ENCODE results near the gene PAIP2. TPM values are rescaled to one million over a fixed set of nuclear protein-coding genes. Genes with fewer than 3 reads are reported as not detected.
"Not testable (repeated sequence)": the region's sequence is repeated elsewhere in the genome, so short reads cannot be mapped to it uniquely, and the experiment has no call there.

The PAIP2 gene
- total RNA-seq, 1 experiment from 2014 or later, result 50.9 TPM

DNA sequence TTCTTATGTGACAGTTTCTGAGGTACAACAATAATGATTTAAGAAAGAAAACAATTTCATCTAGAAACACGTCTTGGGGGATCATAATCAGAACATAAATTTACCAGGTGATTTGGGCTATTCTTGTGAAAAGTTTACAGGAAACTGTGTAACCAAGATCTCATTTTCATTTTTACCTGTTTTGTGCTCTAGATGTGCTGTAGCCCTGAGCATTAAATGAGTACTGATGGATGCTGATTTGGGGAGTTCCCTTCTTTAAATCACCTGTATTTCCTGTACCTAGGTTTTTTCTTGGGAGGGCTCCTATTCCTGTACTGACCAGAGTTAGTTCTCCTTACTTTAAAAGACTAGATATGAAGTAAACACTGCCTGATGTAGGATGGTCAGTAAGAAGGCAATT is 35.5 kb upstream of the PAIP2 start:
- DNase-seq, result no peak
- no peaks in the 10 kb centered on the region for H3K36me3 ChIP-seq (replicated peaks; ENCODE audit: control insufficient read depth, insufficient read depth, low read length)
- H3K27me3 ChIP-seq (ENCODE audit: control insufficient read depth, insufficient read depth, low read length), result no peaks in the 10 kb centered on the region
- no peak overlapping the region for H3K4me3 ChIP-seq (ENCODE audit: insufficient read depth, low read depth, low read length)

DNA sequence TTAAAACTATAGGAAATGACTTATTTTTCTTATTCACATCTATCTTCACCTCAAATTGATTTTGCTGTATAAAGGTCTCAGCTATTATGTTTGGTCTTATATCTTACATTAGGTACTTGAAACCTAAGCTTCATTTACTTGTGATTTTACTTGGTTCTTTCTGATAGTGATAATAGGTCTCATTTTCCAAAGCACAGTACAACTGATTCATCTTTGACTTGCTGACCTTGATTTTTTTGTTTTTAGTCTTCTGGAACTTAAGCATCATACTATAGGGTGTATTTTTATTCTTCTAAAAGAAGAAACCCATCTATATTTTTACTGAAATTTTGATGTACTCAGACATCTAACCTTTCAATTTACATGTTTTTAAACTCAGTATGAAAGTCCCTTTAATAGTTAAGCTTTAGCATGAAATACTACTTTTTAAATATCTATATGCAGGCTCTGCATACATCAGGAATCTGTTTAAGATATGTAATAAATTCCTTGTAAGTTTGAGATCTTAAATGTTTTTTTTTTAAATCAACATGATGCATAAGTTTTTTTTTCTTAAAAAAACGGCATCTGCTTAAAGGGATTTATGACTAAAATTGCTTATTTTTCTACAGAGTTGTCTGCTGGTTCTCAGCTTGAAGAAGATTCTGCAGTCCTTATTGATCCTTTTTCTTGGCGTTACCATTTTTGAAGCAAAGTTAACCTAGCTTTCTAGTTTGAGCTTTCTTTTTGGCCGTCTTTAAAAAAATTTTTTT is 34.9 kb upstream of the PAIP2 start:
- no peaks in the 10 kb centered on the region for H3K27me3 ChIP-seq (ENCODE audit: control insufficient read depth, insufficient read depth, low read length)
- no peak overlapping the region for H3K4me3 ChIP-seq (ENCODE audit: insufficient read depth, low read depth, low read length)
- no peaks in the 10 kb centered on the region for H3K36me3 ChIP-seq (replicated peaks; ENCODE audit: control insufficient read depth, insufficient read depth, low read length)
- no peak for DNase-seq

DNA sequence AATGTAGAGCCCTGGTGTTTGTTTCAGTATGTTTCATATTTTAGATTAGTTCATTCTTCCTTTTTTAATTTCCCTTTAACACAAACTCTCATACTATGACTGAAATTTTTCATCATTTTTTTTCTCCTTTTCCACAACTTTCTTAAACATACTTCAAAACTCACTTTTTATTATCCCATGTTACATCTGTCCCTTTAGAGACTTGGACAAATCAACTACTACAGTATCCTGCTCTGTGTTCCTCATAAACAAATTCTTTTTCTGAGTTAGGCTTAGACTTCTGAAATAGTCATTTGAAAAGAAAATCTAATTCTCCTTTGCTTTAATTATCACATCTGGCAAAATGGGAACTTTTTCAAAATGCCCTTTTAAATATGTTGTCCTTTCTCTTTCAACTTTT is 32.9 kb upstream of the PAIP2 start:
- H3K36me3 ChIP-seq (replicated peaks; ENCODE audit: control insufficient read depth, insufficient read depth, low read length), result no peaks in the 10 kb centered on the region
- no peak overlapping the region for H3K4me3 ChIP-seq (ENCODE audit: insufficient read depth, low read depth, low read length)
- H3K27me3 ChIP-seq (ENCODE audit: control insufficient read depth, insufficient read depth, low read length), result no peaks in the 10 kb centered on the region
- no peak for DNase-seq

DNA sequence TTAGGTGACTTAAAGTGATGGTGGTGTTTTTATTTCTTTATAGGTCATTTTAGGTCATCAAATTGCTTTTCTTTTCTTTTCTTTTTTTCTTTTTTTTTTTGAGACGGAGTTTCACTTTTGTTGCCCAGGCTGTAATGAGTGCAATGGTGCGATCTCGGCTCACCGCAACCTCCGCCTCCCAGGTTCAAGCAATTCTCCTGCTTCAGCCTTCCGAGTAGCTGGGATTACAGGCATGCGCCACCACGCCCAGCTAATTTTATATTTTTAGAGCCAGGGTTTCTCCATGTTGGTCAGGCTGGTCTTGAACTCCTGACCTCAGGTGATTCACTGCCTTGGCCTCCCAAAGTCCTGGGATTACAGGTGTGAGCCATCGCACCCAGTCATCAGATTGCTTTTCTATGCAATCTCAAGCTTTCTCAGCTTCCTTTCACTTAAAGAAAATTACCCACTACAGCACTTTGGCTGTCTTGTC is 30.9 kb upstream of the PAIP2 start:
- not testable (repeated sequence) for H3K4me3 ChIP-seq (ENCODE audit: insufficient read depth, low read depth, low read length); DNase-seq; H3K27me3 ChIP-seq (ENCODE audit: control insufficient read depth, insufficient read depth, low read length); H3K36me3 ChIP-seq (replicated peaks; ENCODE audit: control insufficient read depth, insufficient read depth, low read length)

DNA sequence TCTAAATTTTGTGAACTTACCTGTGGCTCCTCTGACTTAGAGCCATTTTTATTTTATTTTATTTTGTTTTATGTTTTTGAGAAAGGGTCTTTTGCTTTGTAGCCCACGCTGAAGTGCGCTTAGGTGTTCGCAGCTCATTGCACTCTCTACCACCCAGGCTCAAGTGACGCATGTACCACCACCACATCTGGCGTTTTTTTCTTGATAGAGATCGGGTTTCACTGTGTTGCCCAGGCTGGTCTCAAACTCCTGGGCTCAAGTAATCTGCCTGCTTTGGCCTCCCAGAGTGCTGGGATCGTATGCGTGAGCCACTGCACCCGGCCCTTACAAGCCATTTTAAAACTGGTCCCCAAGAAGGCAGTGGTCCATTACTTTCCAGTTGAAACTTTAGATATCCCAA is 29.6 kb upstream of the PAIP2 start:
- Histone ChIP-seq H3K4me3 (ENCODE audit: insufficient read depth, low read depth, low read length) (no peak overlapping the region), H3K36me3 (replicated peaks; ENCODE audit: control insufficient read depth, insufficient read depth, low read length) (peaks cover 17% of the 10 kb centered on the region), H3K27me3 (ENCODE audit: control insufficient read depth, insufficient read depth, low read length) (no peaks in the 10 kb centered on the region)
- no peak for DNase-seq

DNA sequence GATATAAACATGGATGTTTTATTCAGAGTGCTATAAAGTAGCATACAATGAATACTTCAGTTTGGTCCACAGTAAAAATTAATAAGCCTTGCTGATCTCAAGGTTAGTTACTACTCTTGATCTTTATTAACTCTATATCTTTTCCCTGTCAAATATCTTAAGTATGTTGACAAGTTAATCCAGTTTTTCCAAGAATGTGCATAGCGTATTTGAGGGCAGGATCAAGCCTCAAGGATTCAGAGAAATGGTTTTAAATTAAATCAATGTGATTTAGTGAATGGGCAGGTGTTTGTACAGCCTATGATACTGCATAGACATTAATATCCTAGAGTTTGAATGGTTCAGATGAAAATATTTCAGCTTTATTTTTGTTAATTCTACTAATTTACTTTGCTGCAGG is 27.4 kb upstream of the PAIP2 start:
- no peak for DNase-seq
- Histone ChIP-seq H3K27me3 (ENCODE audit: control insufficient read depth, insufficient read depth, low read length) (no peaks in the 10 kb centered on the region), H3K4me3 (ENCODE audit: insufficient read depth, low read depth, low read length) (no peak overlapping the region), H3K36me3 (replicated peaks; ENCODE audit: control insufficient read depth, insufficient read depth, low read length) (peaks cover 34% of the 10 kb centered on the region)

DNA sequence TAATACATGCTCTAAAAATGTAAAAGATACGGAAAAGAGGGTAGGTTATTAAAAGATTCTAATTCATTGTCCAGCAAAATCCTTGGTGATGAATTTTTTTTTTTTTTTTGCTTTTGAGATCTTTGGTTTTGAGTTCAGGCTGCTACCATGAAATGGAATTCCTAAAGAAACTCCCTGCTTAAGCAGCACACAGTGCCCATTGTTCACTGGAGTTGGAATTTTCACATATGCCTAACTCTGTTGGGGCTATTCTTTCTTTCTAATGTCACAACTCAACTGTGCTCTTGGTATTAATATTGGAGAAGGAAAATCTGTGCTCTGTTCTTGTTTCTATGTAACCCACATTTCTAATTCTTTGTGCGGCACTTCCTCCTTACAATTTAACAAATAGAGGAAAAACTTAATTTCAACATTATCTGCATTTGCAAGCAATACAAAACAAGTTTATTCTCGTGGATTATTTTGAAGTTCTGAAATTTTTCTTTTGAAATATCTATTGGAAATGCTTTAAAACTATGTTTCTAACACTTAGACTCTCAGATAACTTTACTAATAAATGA is 26.5 kb upstream of the PAIP2 start:
- Histone ChIP-seq H3K4me3 (ENCODE audit: insufficient read depth, low read depth, low read length) (no peak overlapping the region), H3K36me3 (replicated peaks; ENCODE audit: control insufficient read depth, insufficient read depth, low read length) (peaks cover 37% of the 10 kb centered on the region), H3K27me3 (ENCODE audit: control insufficient read depth, insufficient read depth, low read length) (no peaks in the 10 kb centered on the region)
- DNase-seq, result no peak

DNA sequence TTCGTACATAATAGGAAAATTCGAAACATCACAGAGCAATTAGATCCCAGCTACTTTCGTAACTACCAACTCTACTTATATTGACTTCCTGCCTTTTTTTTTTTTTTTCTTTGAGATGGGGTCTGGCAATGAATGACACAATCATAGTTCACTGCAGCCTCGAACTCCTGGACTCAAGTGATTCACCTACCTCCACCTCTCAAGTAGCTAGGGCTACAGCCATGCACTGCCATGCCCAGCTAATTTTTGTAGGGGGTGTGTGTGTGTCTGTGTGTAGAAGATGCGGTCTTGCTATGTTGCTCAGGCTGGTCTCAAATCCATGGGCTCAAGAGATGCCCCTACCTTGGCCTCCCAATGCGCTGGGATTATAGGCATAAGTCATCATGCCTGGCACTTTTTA is 5.8 kb upstream of the PAIP2 start:
- Histone ChIP-seq H3K4me3 (ENCODE audit: insufficient read depth, low read depth, low read length) (no peak overlapping the region), H3K36me3 (replicated peaks; ENCODE audit: control insufficient read depth, insufficient read depth, low read length) (peaks cover 6% of the 10 kb centered on the region), H3K27me3 (ENCODE audit: control insufficient read depth, insufficient read depth, low read length) (no peaks in the 10 kb centered on the region)
- DNase-seq, result no peak

DNA sequence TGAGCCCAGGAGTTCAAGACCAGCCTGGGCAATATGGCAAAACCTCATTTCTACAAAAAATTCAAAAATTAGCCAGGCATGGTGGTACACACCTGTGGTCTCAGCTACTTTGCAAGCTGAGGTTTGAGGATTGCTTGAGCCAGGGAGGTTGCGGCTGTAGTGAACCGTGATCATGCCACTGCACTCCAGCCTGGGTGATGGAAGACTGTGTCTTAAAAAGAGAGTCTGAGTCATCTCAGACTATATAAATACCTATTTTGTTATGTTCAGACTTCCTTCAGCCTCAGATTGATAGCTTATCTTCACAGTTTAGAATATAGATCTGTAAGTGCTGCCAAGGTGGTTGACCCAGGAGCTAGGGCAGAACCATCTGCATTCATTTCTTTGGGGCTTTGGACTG is 1.6 kb upstream of the PAIP2 start:
- no peaks in the 10 kb centered on the region for H3K27me3 ChIP-seq (ENCODE audit: control insufficient read depth, insufficient read depth, low read length)

DNA sequence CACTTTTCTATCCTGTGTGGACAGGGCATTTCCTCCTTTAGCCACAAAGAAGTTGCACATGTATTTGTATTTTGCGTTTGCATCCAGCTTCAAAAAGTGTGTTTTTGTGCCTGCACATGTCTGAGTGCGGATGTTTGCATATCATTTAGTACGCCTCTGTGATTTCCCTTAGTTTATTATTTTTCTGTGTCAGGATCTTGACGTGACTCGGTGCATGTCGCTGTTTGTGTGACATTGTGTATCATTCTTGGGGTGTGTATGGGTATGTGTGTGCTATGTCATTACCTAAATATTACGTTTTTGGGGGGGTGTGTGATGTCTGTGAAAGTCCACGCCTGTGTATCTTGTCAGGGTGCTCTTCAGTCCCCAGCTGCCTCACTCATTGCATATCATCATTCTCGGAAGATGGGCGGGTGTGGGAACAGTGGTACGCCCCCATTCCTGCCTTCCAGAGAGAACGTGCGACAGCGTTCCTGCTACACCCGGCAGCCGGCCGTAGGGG is 416 bp upstream of the PAIP2 start:
- H3K4me3 ChIP-seq (ENCODE audit: insufficient read depth, low read depth, low read length), result peak overlapping the region; percentile 100

More for the DNA sequence above, 1.6 kb upstream of the PAIP2 start:
- DNase-seq, result no peak
- H3K36me3 ChIP-seq (replicated peaks; ENCODE audit: control insufficient read depth, insufficient read depth, low read length), result no peaks in the 10 kb centered on the region
- H3K4me3 ChIP-seq (ENCODE audit: insufficient read depth, low read depth, low read length), result no peak overlapping the region

DNA sequence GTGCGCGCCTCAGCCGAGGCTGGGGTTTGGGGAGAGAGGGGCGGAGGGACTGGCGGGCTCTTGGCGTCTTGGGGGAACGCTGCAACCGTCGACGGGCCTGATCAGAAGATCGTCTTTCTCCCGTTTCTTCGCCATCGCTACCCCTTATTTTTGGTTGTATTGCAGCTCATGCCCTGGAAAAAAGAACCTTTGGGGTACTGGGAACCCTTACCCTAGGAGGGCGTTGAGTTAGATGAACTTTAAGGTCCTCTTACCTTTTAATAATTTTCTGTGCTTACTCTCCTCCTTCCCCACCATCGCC is 719 bp downstream of the PAIP2 start:
- H3K36me3 ChIP-seq (replicated peaks; ENCODE audit: control insufficient read depth, insufficient read depth, low read length), result no peaks in the 10 kb centered on the region; the same call in 1 of the 2 replicates
- no peaks in the 10 kb centered on the region for H3K27me3 ChIP-seq (ENCODE audit: control insufficient read depth, insufficient read depth, low read length)
- peak overlapping the region; percentile 100 for H3K4me3 ChIP-seq (ENCODE audit: insufficient read depth, low read depth, low read length)
- DNase-seq, result no peak

More for the DNA sequence above, 416 bp upstream of the PAIP2 start:
- no peak for DNase-seq
- Histone ChIP-seq H3K36me3 (replicated peaks; ENCODE audit: control insufficient read depth, insufficient read depth, low read length) (no peaks in the 10 kb centered on the region; the same call in 1 of the 2 replicates), H3K27me3 (ENCODE audit: control insufficient read depth, insufficient read depth, low read length) (no peaks in the 10 kb centered on the region)

DNA sequence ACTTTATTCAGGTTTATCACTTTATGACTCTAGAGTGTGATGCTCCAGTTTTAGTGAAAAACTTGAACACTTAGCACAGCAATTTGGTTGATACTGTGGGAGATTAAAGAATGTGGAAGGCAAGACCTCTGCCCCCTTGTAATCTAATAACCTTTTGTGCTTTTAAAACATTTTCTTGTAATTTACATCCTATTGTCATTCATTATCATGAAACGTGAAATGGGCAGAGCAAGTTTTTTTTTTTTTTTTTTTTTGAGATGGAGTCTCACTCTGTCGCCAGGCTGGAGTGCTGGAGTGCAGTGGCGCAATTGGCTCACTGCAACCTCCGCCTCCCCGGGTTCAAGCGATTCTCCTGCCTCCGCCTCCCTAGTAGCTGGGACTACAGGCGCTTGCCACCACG is 1.8 kb downstream of the PAIP2 start:
- Histone ChIP-seq H3K4me3 (ENCODE audit: insufficient read depth, low read depth, low read length) (no peak overlapping the region), H3K36me3 (replicated peaks; ENCODE audit: control insufficient read depth, insufficient read depth, low read length) (no peaks in the 10 kb centered on the region; the same call in 1 of the 2 replicates), H3K27me3 (ENCODE audit: control insufficient read depth, insufficient read depth, low read length) (no peaks in the 10 kb centered on the region)
- no peak for DNase-seq

DNA sequence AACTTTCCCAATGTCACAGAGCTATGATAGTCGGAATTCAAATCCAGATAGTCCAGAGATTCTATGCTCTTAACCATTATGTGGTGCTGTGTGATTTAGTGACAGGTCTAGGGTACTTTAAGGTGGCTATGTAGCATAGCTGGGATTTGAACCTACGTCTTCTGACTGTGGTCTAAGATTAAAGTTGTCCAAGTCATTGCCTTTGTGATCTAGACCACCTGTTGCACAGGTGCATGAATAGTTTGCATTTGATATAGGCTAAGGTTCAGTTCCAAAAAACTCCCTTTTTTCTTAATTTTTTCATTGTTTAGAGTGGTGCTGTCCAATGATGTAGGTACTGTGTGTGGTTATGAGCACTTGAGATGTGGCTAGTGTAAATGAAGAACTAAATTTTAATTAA is 2.5 kb downstream of the PAIP2 start:
- no peak overlapping the region for H3K4me3 ChIP-seq (ENCODE audit: insufficient read depth, low read depth, low read length)
- no peak for DNase-seq

DNA sequence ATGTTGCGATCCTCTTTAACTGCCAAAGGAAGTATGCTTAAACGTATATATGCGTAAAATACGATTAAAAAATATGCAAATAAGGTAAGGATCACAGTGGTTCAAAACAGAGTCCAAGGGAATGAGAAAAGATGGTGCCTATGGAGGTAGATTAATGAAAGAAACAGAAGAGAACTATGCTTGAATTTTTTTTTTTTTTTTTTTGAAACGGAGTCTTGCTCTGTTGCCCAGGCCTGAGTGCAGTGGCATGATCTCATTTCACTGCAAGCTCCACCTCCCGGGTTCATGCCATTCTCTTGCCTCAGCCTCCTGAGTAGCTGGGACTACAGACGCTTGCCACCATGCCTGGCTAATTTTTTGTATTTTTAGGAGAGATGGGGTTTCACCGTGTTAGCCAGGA is 3.8 kb downstream of the PAIP2 start:
- H3K27me3 ChIP-seq (ENCODE audit: control insufficient read depth, insufficient read depth, low read length); DNase-seq; H3K4me3 ChIP-seq (ENCODE audit: insufficient read depth, low read depth, low read length); H3K36me3 ChIP-seq (replicated peaks; ENCODE audit: control insufficient read depth, insufficient read depth, low read length): not testable (repeated sequence)

More for the DNA sequence above, 2.5 kb downstream of the PAIP2 start:
- no peaks in the 10 kb centered on the region for H3K27me3 ChIP-seq (ENCODE audit: control insufficient read depth, insufficient read depth, low read length)
- no peaks in the 10 kb centered on the region; the same call in 1 of the 2 replicates for H3K36me3 ChIP-seq (replicated peaks; ENCODE audit: control insufficient read depth, insufficient read depth, low read length)

DNA sequence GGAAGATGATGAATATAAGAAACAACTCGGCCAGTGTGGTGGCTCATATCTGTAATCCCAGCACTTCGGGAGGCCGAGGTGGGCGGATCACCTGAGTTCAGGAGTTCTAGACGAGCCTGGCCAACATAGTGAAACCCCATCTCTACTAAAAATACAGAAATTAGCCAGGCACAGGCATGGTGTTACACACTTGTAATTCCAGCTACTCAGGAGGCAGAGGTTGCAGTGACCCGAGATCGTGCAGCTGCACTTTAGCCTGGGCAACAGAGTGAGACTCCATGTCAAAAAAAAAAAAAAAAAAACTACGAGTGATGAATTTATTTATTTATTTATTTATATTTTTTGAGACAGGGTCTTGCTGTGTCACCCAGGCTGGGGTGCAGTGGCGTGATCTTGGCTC is 6.2 kb downstream of the PAIP2 start:
- DNase-seq; H3K4me3 ChIP-seq (ENCODE audit: insufficient read depth, low read depth, low read length); H3K36me3 ChIP-seq (replicated peaks; ENCODE audit: control insufficient read depth, insufficient read depth, low read length); H3K27me3 ChIP-seq (ENCODE audit: control insufficient read depth, insufficient read depth, low read length): not testable (repeated sequence)

Measured in H7 (cell line).